Astrocyte (in vitro differentiated cells and primary cell): ENCODE measurements around the gene RLN3. TPM values are rescaled to one million over a fixed set of nuclear protein-coding genes. Genes with fewer than 3 reads are reported as not detected.

Experiments
- DNase-seq: peaks from one replicate; pipeline ENCODE4 v3.0.0-alpha.2; 2010; ENCODE audit warnings: low read depth
- FAIRE-seq: peaks from 2 replicates; lab custom pipeline; 2011; peaks lifted over from hg19 to GRCh38; lab: Jason Lieb, UNC
- H2AFZ ChIP-seq: 2 replicates; pipeline ENCODE4 v1.6.0; 2012; ENCODE audit warnings: low read depth, low read length, inconsistent platforms
- H3K27ac ChIP-seq: 2 replicates; pipeline ENCODE4 v1.5.1; 2011; ENCODE audit warnings: low read depth, low read length, inconsistent platforms
- H3K27me3 ChIP-seq: 2 replicates; pipeline ENCODE4 v1.6.0; 2011; ENCODE audit warnings: low read length, inconsistent platforms; ENCODE audit not compliant: insufficient read depth
- H3K36me3 ChIP-seq: 2 replicates; pipeline ENCODE4 v1.5.1; 2011; ENCODE audit warnings: low read length, inconsistent platforms; ENCODE audit not compliant: insufficient read depth
- H3K4me1 ChIP-seq: 2 replicates; pipeline ENCODE4 v1.5.1; 2011; ENCODE audit warnings: low read length, inconsistent platforms; ENCODE audit not compliant: insufficient read depth
- H3K4me2 ChIP-seq: 2 replicates; pipeline ENCODE4 v1.6.0; 2012; ENCODE audit warnings: low read length, inconsistent platforms
- H3K4me3 ChIP-seq: 2 replicates; pipeline ENCODE4 v1.5.1; 2011; ENCODE audit warnings: low read depth, mild to moderate bottlenecking, low read length, inconsistent platforms; ENCODE audit not compliant: insufficient read depth
- H3K79me2 ChIP-seq: 2 replicates; pipeline ENCODE4 v1.6.0; 2012; ENCODE audit warnings: mild to moderate bottlenecking, low read length, inconsistent platforms; ENCODE audit not compliant: insufficient read depth
- H3K9ac ChIP-seq: 2 replicates; pipeline ENCODE4 v1.6.0; 2012; ENCODE audit warnings: mild to moderate bottlenecking, low read length, inconsistent platforms
- H3K9me3 ChIP-seq: 2 replicates; pipeline ENCODE4 v1.5.1; 2012; ENCODE audit warnings: low read depth, mild to moderate bottlenecking, low read length, inconsistent platforms; ENCODE audit not compliant: insufficient read depth
- H4K20me1 ChIP-seq: 2 replicates; pipeline ENCODE4 v1.6.0; 2012; ENCODE audit warnings: low read length, inconsistent platforms; ENCODE audit not compliant: insufficient read depth
- H3K27ac Mint-ChIP-seq: one replicate; pipeline ENCODE4 v1.8.0; 2021; ENCODE audit warnings: mild to moderate bottlenecking, mixed read lengths; ENCODE audit not compliant: unreplicated experiment
- H3K27me3 Mint-ChIP-seq: one replicate; pipeline ENCODE4 v1.8.0; 2021; ENCODE audit warnings: low read depth, mixed read lengths; ENCODE audit not compliant: unreplicated experiment
- H3K36me3 Mint-ChIP-seq: one replicate; pipeline ENCODE4 v1.8.0; 2021; ENCODE audit warnings: low read depth, mixed read lengths; ENCODE audit not compliant: unreplicated experiment
- H3K4me1 Mint-ChIP-seq: one replicate; pipeline ENCODE4 v1.8.0; 2021; ENCODE audit warnings: low read depth, mixed read lengths; ENCODE audit not compliant: unreplicated experiment
- H3K4me3 Mint-ChIP-seq: one replicate; pipeline ENCODE4 v1.8.0; 2021; ENCODE audit warnings: mild to moderate bottlenecking, moderate library complexity, mixed read lengths; ENCODE audit not compliant: unreplicated experiment
- H3K9me3 Mint-ChIP-seq: one replicate; pipeline ENCODE4 v1.8.0; 2021; ENCODE audit warnings: mild to moderate bottlenecking, mixed read lengths; ENCODE audit not compliant: unreplicated experiment
- CTCF ChIP-seq: IDR thresholded peaks from 2 replicates; pipeline ENCODE4 v1.5.1; 2011; ENCODE audit warnings: low read depth, mild to moderate bottlenecking, inconsistent platforms, low read length, moderate library complexity; ENCODE audit not compliant: insufficient read depth
- EZH2 ChIP-seq: IDR thresholded peaks from 2 replicates; pipeline ENCODE4 v1.6.1; 2012; ENCODE audit warnings: mild to moderate bottlenecking, low read length, inconsistent platforms; ENCODE audit not compliant: insufficient read depth
- total RNA-seq: library from RNA; stranded (reverse); gene quantifications from 2 replicates; pipeline ENCODE4 v1.2.1, GENCODE V29; 2021

Gene RLN3
- total RNA-seq, 1 donor from 2014 or later: not detected

- H3K36me3 ChIP-seq: no peaks in the 10 kb centered on the region
- Mint-ChIP-seq H3K27me3 (peaks cover 46% of the 10 kb centered on the region), H3K36me3 (no peaks in the 10 kb centered on the region)
Observed at GRCh38 chr19:14058182-14059092, 30.5 kb downstream of the RLN3 start.

DNA sequence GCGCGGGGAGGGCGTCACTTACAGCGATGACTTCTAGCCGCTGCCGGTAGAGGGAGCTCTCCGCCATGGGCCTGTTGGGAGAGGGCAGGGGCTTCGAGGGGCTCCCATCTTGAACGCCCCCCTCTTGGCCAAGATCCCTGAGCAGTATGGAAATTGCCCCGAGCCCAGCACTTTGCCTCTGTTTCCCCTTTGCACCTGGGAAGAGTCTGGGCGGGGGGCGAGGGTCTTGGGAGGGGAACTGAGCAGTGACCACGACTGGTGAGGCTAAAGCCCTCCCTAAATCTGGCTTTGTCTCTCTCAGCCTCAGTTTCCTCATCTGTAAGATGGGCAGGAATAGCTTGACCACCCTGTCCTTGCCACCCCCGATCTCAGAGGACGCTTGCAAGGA lies 31.1 kb downstream of the RLN3 start:
- FAIRE-seq (no peak), DNase-seq (no peak)
- no peak overlapping the region for H3K27ac Mint-ChIP-seq
- peaks cover 1% of the 10 kb centered on the region for H3K9me3 Mint-ChIP-seq
- H3K27me3 ChIP-seq: peaks cover 18% of the 10 kb centered on the region
- no peak overlapping the region for H3K27ac ChIP-seq
- H2AFZ ChIP-seq: no peak overlapping the region
- H3K4me2 ChIP-seq: no peak overlapping the region
- no peaks in the 10 kb centered on the region for H3K4me1 Mint-ChIP-seq
- H3K27me3 Mint-ChIP-seq: peaks cover 42% of the 10 kb centered on the region
- TF ChIP-seq CTCF (peak; percentile 30), EZH2 (no peak)
- no peaks in the 10 kb centered on the region for H3K36me3 Mint-ChIP-seq
- H3K4me1 ChIP-seq: peaks cover 3% of the 10 kb centered on the region
- H3K9ac ChIP-seq: no peak overlapping the region
- H4K20me1 ChIP-seq: no peaks in the 10 kb centered on the region
- no peaks in the 10 kb centered on the region for H3K36me3 ChIP-seq
- no peaks in the 10 kb centered on the region for H3K79me2 ChIP-seq
- no peaks in the 10 kb centered on the region for H3K9me3 ChIP-seq
- no peak overlapping the region for H3K4me3 ChIP-seq
- no peak overlapping the region for H3K4me3 Mint-ChIP-seq

More at GRCh38 chr19:14058182-14059092, 30.5 kb downstream of the RLN3 start:
- H3K4me2 ChIP-seq: peak overlapping the region; percentile 80
- no peak for FAIRE-seq
- H3K27ac ChIP-seq: no peak overlapping the region
- Mint-ChIP-seq H3K27ac (no peak overlapping the region), H3K9me3 (peaks cover 1% of the 10 kb centered on the region), H3K4me3 (peak overlapping the region; percentile 14), H3K4me1 (no peaks in the 10 kb centered on the region)
- H4K20me1 ChIP-seq: no peaks in the 10 kb centered on the region
- H3K4me1 ChIP-seq: peaks cover 3% of the 10 kb centered on the region
- H3K9ac ChIP-seq: peak overlapping the region; percentile 31
- peak overlapping the region; percentile 34 for H2AFZ ChIP-seq
- no peaks in the 10 kb centered on the region for H3K79me2 ChIP-seq
- no peak for DNase-seq
- peaks cover 18% of the 10 kb centered on the region for H3K27me3 ChIP-seq
- TF ChIP-seq CTCF (no peak), EZH2 (no peak)
- no peaks in the 10 kb centered on the region for H3K9me3 ChIP-seq
- no peak overlapping the region for H3K4me3 ChIP-seq
